HepG2 (cell line): ENCODE results near the gene SARS2. TPM values are rescaled to one million over a fixed set of nuclear protein-coding genes. Genes with fewer than 3 reads are reported as not detected.

ENCODE experiments used
- ATF2 ChIP-seq: sonication (generic); formaldehyde crosslinking; IDR thresholded peaks from 2 replicates; pipeline ENCODE4 v1.4.0; 2020; ENCODE audit warnings: missing genetic modification reagents
- BATF2 ChIP-seq: sonication (generic); formaldehyde crosslinking; IDR thresholded peaks from 2 replicates; pipeline ENCODE4 v1.8.0; 2022; ENCODE audit warnings: mild to moderate bottlenecking, missing genetic modification reagents, moderate library complexity
- CENPBD1 ChIP-seq: sonication (generic); formaldehyde crosslinking; IDR thresholded peaks from 2 replicates; pipeline ENCODE4 v1.8.0; 2022; ENCODE audit warnings: missing genetic modification reagents, low read depth, mild to moderate bottlenecking, borderline replicate concordance
- CREBL2 ChIP-seq: sonication (generic); formaldehyde crosslinking; IDR thresholded peaks from 2 replicates; pipeline ENCODE4 v1.8.1; 2023; ENCODE audit warnings: missing genetic modification reagents, mild to moderate bottlenecking, borderline replicate concordance
- DNMT1 ChIP-seq: sonication (generic); formaldehyde crosslinking; IDR thresholded peaks from 2 replicates; pipeline ENCODE4 v1.5.1; 2020; ENCODE audit warnings: mild to moderate bottlenecking, missing genetic modification reagents
- FOXK2 ChIP-seq: fragments of 450-650 bp; IDR thresholded peaks from 2 replicates; pipeline ENCODE4 v1.6.1; 2016
- HOXD1 ChIP-seq: sonication (generic); formaldehyde crosslinking; IDR thresholded peaks from 2 replicates; pipeline ENCODE4 v1.5.0; 2020; ENCODE audit warnings: missing genetic modification reagents
- MEIS1 ChIP-seq: sonication (generic); formaldehyde crosslinking; IDR thresholded peaks from 2 replicates; pipeline ENCODE4 v1.9.0; 2021; ENCODE audit warnings: mild to moderate bottlenecking, missing genetic modification reagents, moderate library complexity, borderline replicate concordance
- NRL ChIP-seq: sonication (generic); formaldehyde crosslinking; IDR thresholded peaks from 2 replicates; pipeline ENCODE4 v1.5.0; 2020; ENCODE audit warnings: missing genetic modification reagents, mild to moderate bottlenecking, moderate library complexity, borderline replicate concordance
- ONECUT2 ChIP-seq: sonication (generic); formaldehyde crosslinking; IDR thresholded peaks from 2 replicates; pipeline ENCODE4 v1.4.0; 2020; ENCODE audit warnings: missing genetic modification reagents
- RXRA ChIP-seq: sonication (generic); formaldehyde crosslinking; IDR thresholded peaks from 2 replicates; pipeline ENCODE4 v1.5.1; 2020; ENCODE audit warnings: missing genetic modification reagents
- TBP ChIP-seq: sonication (generic); formaldehyde crosslinking; IDR thresholded peaks from 2 replicates; pipeline ENCODE4 v1.5.0; 2020; ENCODE audit warnings: missing genetic modification reagents
- ZFP37 ChIP-seq: sonication (generic); formaldehyde crosslinking; IDR thresholded peaks from 2 replicates; pipeline ENCODE4 v1.4.0; 2020; ENCODE audit warnings: missing genetic modification reagents, borderline replicate concordance
- ZGPAT ChIP-seq: IDR thresholded peaks from 2 replicates; pipeline ENCODE4 v1.6.1; 2016; ENCODE audit warnings: mild to moderate bottlenecking
- ZNF207 ChIP-seq: fragments of 450-650 bp; IDR thresholded peaks from 2 replicates; pipeline ENCODE4 v1.6.1; 2016; ENCODE audit warnings: antibody characterized with exemption, borderline replicate concordance
- ZNF282 ChIP-seq: fragments of 450-650 bp; IDR thresholded peaks from 2 replicates; pipeline ENCODE4 v1.6.1; 2018; ENCODE audit not compliant: partially characterized antibody
- ZNF382 ChIP-seq: sonication (generic); formaldehyde crosslinking; IDR thresholded peaks from 2 replicates; pipeline ENCODE4 v1.5.0; 2020; ENCODE audit warnings: missing genetic modification reagents, mild to moderate bottlenecking, borderline replicate concordance
- ZNF484 ChIP-seq: sonication (generic); formaldehyde crosslinking; IDR thresholded peaks from 2 replicates; pipeline ENCODE4 v1.5.1; 2020; ENCODE audit warnings: mild to moderate bottlenecking, low read depth, missing genetic modification reagents, borderline replicate concordance
- ZNF546 ChIP-seq: sonication (generic); formaldehyde crosslinking; conservative IDR thresholded peaks from 2 replicates; pipeline ENCODE4 v1.8.1; 2023; ENCODE audit warnings: mild to moderate bottlenecking, missing genetic modification reagents
- ZNF549 ChIP-seq: sonication (generic); formaldehyde crosslinking; IDR thresholded peaks from 2 replicates; pipeline ENCODE4 v1.5.0; 2020; ENCODE audit warnings: missing genetic modification reagents
- ZNF607 ChIP-seq: sonication (generic); formaldehyde crosslinking; IDR thresholded peaks from 2 replicates; pipeline ENCODE4 v1.5.1; 2020; ENCODE audit warnings: missing genetic modification reagents, mild to moderate bottlenecking, borderline replicate concordance
- ZNF7 ChIP-seq: IDR thresholded peaks from 2 replicates; pipeline ENCODE4 v1.6.1; 2016; ENCODE audit warnings: missing biosample characterization, missing genetic modification reagents
- ZNF773 ChIP-seq: sonication (generic); formaldehyde crosslinking; IDR thresholded peaks from 2 replicates; pipeline ENCODE4 v1.4.0; 2020; ENCODE audit warnings: missing genetic modification reagents, borderline replicate concordance
- ZXDC ChIP-seq: sonication (generic); formaldehyde crosslinking; IDR thresholded peaks from 2 replicates; pipeline ENCODE4 v1.5.0; 2020; ENCODE audit warnings: mild to moderate bottlenecking, missing genetic modification reagents
- polyA plus RNA-seq, 8 experiments: library from polyadenylated mRNA; depleted of rRNA in 3 of 8; stranded (reverse) in 7 of 8; unstranded in 1 of 8; fragments of >200 nt; fragmentation: Illumina TruSeq in 4 of 8; extraction: Trizol in 4 of 8; gene quantifications; 2 replicates each; pipeline versions ENCODE4 v1.2.1 to v1.2.3, GENCODE V29; 2011 to 2016; ENCODE audit warnings: low read depth in 4 of 8, missing spikeins in 1 of 8, mixed read lengths in 1 of 8; ENCODE audit not compliant: insufficient read depth in 1 of 8
- total RNA-seq, 5 experiments: library from RNA; depleted of rRNA; stranded (reverse); fragments of >200 nt; fragmentation: Illumina TruSeq; extraction: Trizol; gene quantifications; 2 replicates each; pipeline ENCODE4 v1.2.3, GENCODE V29; 2016; ENCODE audit warnings: low read depth in 1 of 5

The SARS2 gene
- total and polyA plus RNA-seq, 2 of the 13 experiments (the other 11 are each of a cell fraction or from before 2014, with no cell fraction given) = 40.0 to 48.6 TPM

- TF ChIP-seq ZXDC (CRISPR knock-in tag) (peak; percentile 41; the same call in 1 of the 2 replicates), RXRA (CRISPR knock-in tag) (peak; percentile 34; the same call in 1 of the 2 replicates), FOXK2 (no peak), ZNF607 (CRISPR knock-in tag) (no peak), ZNF207 (no peak), ONECUT2 (CRISPR knock-in tag) (no peak), ZNF549 (CRISPR knock-in tag) (no peak), ZNF282 (no peak), TBP (CRISPR knock-in tag) (no peak), ZNF546 (no peak), DNMT1 (0 out of 2 replicates have a peak, but pooled peaks have one; percentile 5), ZFP37 (CRISPR knock-in tag) (no peak), BATF2 (no peak), HOXD1 (no peak), ZNF382 (CRISPR knock-in tag) (no peak), ZNF7 (CRISPR knock-in tag) (peak; percentile 88), ATF2 (no peak), ZGPAT (CRISPR knock-in tag) (no peak), ZNF484 (no peak), CENPBD1 (CRISPR knock-in tag) (no peak), NRL (CRISPR knock-in tag) (peak; percentile 58; the same call in 1 of the 2 replicates), MEIS1 (CRISPR knock-in tag) (no peak), ZNF773 (CRISPR knock-in tag) (no peak), CREBL2 (CRISPR knock-in tag) (no peak)
Observed at GRCh38 chr19:38932425-38933179, 2.0 kb upstream of the SARS2 start (continued).
